SK-N-MC (cell line): ENCODE measurements around the gene VEGFC.

ENCODE experiments used
- DNase-seq: peaks from one replicate; pipeline ENCODE4 v3.0.0-alpha.2; 2011; ENCODE audit warnings: low read depth, low spot score
- H3K27ac ChIP-seq: fragments of 200-600 bp; sonication (generic); 2 replicates; pipeline ENCODE4 v1.5.1; 2016; ENCODE audit warnings: mixed run types
- H3K36me3 ChIP-seq: fragments of 200-600 bp; sonication (generic); 2 replicates; pipeline ENCODE4 v1.6.1; 2017; ENCODE audit warnings: antibody characterized with exemption, low read length, mixed read lengths; ENCODE audit not compliant: insufficient read depth
- H3K4me3 ChIP-seq: fragments of 200-600 bp; sonication (generic); 2 replicates; pipeline ENCODE4 v1.5.1; 2016
- H3K9ac ChIP-seq: fragments of 200-600 bp; sonication (generic); 2 replicates; pipeline ENCODE4 v1.8.0; 2017; ENCODE audit warnings: mixed run types, mixed read lengths; ENCODE audit not compliant: insufficient read length
- H3K9me3 ChIP-seq: fragments of 200-600 bp; sonication (generic); 2 replicates; pipeline ENCODE4 v1.6.1; 2017; ENCODE audit warnings: low read depth, mild to moderate bottlenecking, antibody characterized with exemption, low read length, moderate library complexity, mixed read lengths
- EZH2 ChIP-seq: fragments of 200-600 bp; sonication (generic); IDR thresholded peaks from one replicate; pipeline ENCODE4 v1.6.1; 2017; ENCODE audit warnings: antibody characterized with exemption
- FOXP2 ChIP-seq: optimal IDR thresholded peaks from 2 replicates; pipeline ENCODE3; 2011; ENCODE audit warnings: mild to moderate bottlenecking, moderate library complexity; ENCODE audit not compliant: insufficient read depth; ENCODE audit errors: extremely low read length, control extremely low read depth
- POLR2AphosphoS5 ChIP-seq: IDR thresholded peaks from 2 replicates; pipeline ENCODE4 v1.6.1; 2012; ENCODE audit warnings: mild to moderate bottlenecking, low read depth, low read length, borderline replicate concordance

Gene VEGFC

DNA sequence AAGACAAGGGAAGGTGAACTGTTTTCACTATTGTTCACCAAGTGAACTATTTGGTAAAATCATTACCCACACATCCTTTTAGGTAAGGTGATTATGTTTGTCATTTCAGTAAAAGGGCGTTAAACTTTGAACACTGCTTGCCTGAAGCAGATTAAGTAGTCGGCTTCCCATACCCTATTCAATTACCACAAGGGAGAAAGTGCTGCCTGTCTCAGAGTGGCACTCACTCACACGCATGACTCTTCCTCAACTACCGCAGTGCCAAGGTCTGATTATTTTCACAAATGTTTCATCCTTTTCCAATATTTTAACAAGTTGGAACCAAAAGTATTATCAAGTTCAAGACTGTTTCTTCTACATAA lies 11.0 kb downstream of the VEGFC start:
- Histone ChIP-seq H3K27ac (no peak overlapping the region), H3K9ac (no peak overlapping the region), H3K36me3 (no peaks in the 10 kb centered on the region), H3K4me3 (no peak overlapping the region), H3K9me3 (no peaks in the 10 kb centered on the region)
- no peak for TF ChIP-seq FOXP2
- no peak for TF ChIP-seq EZH2
- TF ChIP-seq POLR2AphosphoS5: no peak
- no peak for DNase-seq

DNA sequence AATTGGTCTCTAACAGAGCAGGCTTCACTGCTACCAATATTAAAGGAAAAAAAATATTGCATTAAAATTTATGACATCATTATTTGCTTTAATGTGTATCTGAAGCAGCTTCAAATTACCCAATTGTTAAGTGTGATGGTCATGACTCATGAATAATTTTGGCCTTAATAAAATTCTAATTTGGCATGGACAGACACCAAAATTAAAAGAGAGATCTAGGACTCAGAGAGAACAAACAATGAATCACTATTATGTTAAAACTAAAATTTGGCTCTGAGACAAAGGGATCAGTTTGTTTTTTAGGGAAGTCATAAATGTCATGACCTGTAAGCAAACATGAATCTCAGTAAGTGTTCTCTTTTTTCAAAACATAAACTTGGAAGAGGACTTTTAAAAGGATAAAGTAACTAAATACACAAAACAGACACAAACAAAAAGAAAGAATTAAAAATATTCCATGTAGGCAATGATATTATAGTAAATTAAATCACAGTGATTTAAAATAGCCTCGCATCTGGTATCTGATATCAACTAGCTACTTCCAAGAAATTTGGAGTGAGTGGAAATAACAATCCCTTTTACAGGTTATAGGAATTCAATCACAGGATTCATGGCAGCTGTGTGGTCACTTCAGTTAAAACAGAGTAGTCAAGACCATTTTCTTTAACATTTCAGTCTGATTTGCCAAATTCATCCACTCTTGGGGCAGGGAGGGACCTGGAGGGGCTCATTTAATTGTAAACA lies 11.6 kb downstream of the VEGFC start:
- H3K27ac ChIP-seq: no peak overlapping the region
- no peaks in the 10 kb centered on the region for H3K36me3 ChIP-seq
- H3K9me3 ChIP-seq: no peaks in the 10 kb centered on the region
- TF ChIP-seq POLR2AphosphoS5 (no peak), FOXP2 (no peak), EZH2 (no peak)
- DNase-seq: no peak
- H3K4me3 ChIP-seq: no peak overlapping the region
- H3K9ac ChIP-seq: no peak overlapping the region

DNA sequence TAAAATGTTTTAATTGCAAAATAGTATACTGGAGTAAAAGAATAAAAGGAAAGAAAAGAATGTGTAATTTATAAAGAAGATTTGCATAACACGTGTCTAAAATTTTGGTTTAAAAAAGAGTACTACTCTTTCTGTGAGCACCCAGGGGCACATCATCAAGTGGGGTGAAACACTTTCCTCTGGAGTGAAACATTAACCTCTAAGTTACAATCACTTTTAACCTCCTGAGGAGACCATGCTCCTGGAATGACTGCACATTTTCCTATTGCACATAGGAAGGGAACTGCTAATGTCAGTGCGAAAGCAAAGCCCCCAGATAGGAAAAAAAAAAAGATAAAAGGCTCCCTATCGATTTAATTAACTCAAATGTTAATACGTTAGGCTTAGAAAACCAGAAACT lies 13.3 kb downstream of the VEGFC start:
- Histone ChIP-seq H3K9me3 (no peaks in the 10 kb centered on the region), H3K27ac (no peak overlapping the region), H3K36me3 (no peaks in the 10 kb centered on the region), H3K9ac (no peak overlapping the region), H3K4me3 (no peak overlapping the region)
- no peak for DNase-seq
- TF ChIP-seq POLR2AphosphoS5 (no peak), FOXP2 (no peak), EZH2 (no peak)

DNA sequence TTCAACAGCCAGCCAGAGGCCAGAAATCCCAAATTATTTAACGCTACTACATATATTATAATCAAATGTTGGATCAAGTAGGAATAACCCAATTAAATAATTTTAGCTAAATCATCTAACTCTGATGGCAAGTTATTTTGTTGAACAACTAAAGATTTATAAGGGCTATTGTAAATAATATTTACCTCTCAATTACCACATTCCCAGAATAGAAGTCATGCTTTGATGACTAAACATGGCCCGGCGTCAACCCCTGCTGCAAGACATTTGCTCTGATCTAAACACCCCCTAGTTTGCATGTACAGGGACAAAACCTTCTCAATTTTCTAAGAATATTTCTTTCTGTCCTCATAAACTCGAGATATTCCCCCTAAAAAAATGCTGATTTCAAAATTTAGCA lies 14.2 kb downstream of the VEGFC start:
- no peak overlapping the region for H3K9ac ChIP-seq
- H3K36me3 ChIP-seq: no peaks in the 10 kb centered on the region
- H3K27ac ChIP-seq: no peak overlapping the region
- no peak overlapping the region for H3K4me3 ChIP-seq
- TF ChIP-seq EZH2 (no peak), POLR2AphosphoS5 (no peak), FOXP2 (no peak)
- no peak for DNase-seq
- no peaks in the 10 kb centered on the region for H3K9me3 ChIP-seq

DNA sequence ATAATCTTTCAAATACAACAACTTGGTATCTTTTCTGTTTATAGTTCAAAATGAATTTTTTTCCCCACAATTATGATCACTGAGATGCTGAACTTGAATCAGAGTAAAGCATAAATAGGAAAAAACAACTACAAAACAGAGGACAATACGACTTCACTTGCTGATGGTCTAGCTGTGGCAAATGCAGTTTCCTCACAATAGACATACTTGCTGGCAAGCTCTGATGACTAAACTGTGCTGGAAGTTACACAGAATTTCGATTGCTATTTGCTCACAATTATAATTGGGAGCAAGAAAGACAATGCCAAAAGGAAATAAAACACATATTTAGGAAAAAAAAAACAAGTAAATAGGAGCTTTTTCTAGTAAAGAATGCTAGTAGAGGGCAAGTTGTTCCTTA lies 14.7 kb downstream of the VEGFC start:
- H3K27ac ChIP-seq: no peak overlapping the region
- TF ChIP-seq FOXP2 (no peak), POLR2AphosphoS5 (no peak), EZH2 (no peak)
- no peak for DNase-seq

DNA sequence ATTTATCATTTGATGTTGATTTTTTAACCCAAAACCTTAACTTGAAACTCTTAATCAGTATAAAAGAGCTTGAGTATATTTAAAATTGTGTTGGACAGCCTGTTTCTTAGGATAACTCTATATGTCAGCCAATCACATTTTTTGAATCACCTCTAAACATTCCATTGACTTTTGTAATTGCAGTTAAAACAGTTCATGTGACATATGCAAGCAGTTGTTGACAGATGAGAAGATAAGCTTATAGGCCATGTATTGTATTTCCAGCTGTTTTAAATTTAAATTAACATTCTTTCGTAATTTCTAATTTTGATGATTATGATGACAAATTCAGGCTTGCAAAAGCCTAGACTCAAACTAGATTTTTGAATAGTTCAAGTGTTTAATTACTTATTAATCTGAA lies 17.4 kb downstream of the VEGFC start:
- H3K27ac ChIP-seq: no peak overlapping the region
- DNase-seq: no peak
- H3K36me3 ChIP-seq: no peaks in the 10 kb centered on the region
- H3K9me3 ChIP-seq: no peaks in the 10 kb centered on the region
- TF ChIP-seq EZH2 (no peak), FOXP2 (no peak), POLR2AphosphoS5 (no peak)
- no peak overlapping the region for H3K4me3 ChIP-seq
- no peak overlapping the region for H3K9ac ChIP-seq

More for the DNA sequence above, 14.7 kb downstream of the VEGFC start:
- Histone ChIP-seq H3K36me3 (no peaks in the 10 kb centered on the region), H3K9me3 (no peaks in the 10 kb centered on the region), H3K4me3 (no peak overlapping the region), H3K9ac (no peak overlapping the region)

DNA sequence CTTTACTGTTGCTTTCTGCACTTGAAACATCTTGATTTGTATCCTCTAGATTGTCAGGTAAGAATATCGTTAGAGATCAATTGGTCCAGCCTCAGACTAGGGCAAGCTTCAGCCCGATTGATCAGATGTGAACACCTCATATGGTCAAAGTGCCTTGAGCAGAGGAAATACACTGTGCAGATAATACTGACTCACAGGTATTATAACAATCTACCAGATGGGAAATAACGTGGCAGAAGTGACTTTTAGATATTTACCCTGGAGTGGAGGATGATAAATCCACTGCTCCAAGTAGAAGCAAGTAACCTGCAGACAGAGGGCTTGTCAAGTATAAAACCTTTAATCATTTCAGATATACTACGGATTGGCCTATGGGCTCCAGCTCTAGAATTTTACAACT lies 17.9 kb downstream of the VEGFC start:
- Histone ChIP-seq H3K4me3 (no peak overlapping the region), H3K27ac (no peak overlapping the region), H3K9me3 (no peaks in the 10 kb centered on the region), H3K9ac (no peak overlapping the region), H3K36me3 (no peaks in the 10 kb centered on the region)
- no peak for DNase-seq
- TF ChIP-seq FOXP2 (no peak), POLR2AphosphoS5 (no peak), EZH2 (no peak)

DNA sequence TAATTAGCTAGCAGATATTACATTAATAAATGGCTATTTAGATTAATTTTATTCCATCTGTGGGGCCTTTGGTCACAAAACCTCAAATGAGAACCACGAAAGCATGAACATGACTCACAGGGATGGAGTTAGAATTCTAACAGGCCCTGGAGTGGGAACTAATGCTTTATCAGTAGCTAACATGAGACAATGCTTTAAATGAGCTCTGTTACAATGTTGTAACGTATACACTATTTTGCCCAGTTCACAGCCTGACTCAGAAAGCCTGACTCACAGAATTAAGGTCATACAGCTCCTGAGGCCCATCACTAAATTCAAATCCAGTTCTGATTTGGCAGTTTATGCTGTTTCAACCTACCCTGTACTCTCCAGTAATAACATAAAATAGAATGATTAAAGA lies 23.2 kb downstream of the VEGFC start:
- Histone ChIP-seq H3K36me3 (no peaks in the 10 kb centered on the region), H3K27ac (no peak overlapping the region)

DNA sequence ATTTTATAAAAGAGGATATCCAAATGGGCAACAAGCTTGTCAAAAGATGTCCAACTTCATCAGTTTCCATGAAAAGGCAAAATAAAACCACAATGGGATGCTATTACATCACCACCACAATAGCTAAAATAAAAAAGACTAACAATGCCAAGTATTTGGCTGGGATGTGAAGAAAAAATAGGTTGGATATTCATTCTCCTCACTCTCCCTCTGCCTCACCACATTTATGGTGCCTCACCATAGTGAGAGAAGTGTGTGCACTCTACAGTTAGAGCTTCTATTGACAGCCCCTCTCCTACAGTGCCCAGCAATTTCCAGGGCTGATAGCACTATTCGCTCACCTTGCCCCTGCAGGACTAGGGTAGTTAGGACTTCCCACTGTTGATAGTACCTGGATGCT lies 25.5 kb downstream of the VEGFC start:
- TF ChIP-seq FOXP2 (no peak), POLR2AphosphoS5 (no peak), EZH2 (no peak)
- Histone ChIP-seq H3K4me3 (no peak overlapping the region), H3K36me3 (no peaks in the 10 kb centered on the region), H3K9ac (no peak overlapping the region), H3K27ac (no peak overlapping the region), H3K9me3 (no peaks in the 10 kb centered on the region)
- DNase-seq: no peak

More for the DNA sequence above, 23.2 kb downstream of the VEGFC start:
- no peak for DNase-seq
- Histone ChIP-seq H3K4me3 (no peak overlapping the region), H3K9ac (no peak overlapping the region), H3K9me3 (no peaks in the 10 kb centered on the region)
- TF ChIP-seq EZH2: no peak
- no peak for TF ChIP-seq FOXP2
- no peak for TF ChIP-seq POLR2AphosphoS5
